Heart right ventricle (tissue), 16 donors: ENCODE data around the gene LRRC2. TPM values are rescaled to one million over a fixed set of nuclear protein-coding genes. Genes with fewer than 3 reads are reported as not detected.

Experiments used
- ATAC-seq, 8 donors: fragments of 200-7000 bp; cut with Tn5 transposase; one replicate each; pipeline ENCODE4 v1.9.1; 2020; ENCODE audit warnings: mild to moderate bottlenecking in 8 of 8, moderate library complexity in 8 of 8, moderate number of reproducible peaks in 1 of 8
- DNase-seq, 2 donors: peaks; one replicate each; pipeline ENCODE4 v3.0.0-alpha.2; 2020
- H3K27ac ChIP-seq, 10 donors: fragments of 200-600 bp; sonication (generic) in 2 of 10; one replicate each; pipeline versions ENCODE4 v1.5.0 to v1.8.0; 2020 to 2022; ENCODE audit warnings: mild to moderate bottlenecking in 3 of 10
- H3K27me3 ChIP-seq, 7 donors: fragments of 200-600 bp; one replicate each; pipeline ENCODE4 v1.8.0; 2021 to 2022; ENCODE audit warnings: mild to moderate bottlenecking in 2 of 7
- H3K36me3 ChIP-seq, 9 donors: fragments of 200-600 bp; sonication (generic) in 1 of 9; one replicate each; pipeline versions ENCODE4 v1.5.0 to v1.8.0; 2020 to 2022; ENCODE audit warnings: mild to moderate bottlenecking in 2 of 9
- H3K4me1 ChIP-seq, 9 donors: fragments of 200-600 bp; sonication (generic) in 1 of 9; one replicate each; pipeline versions ENCODE4 v1.5.0 to v1.8.0; 2020 to 2022; ENCODE audit warnings: mild to moderate bottlenecking in 4 of 9
- H3K4me3 ChIP-seq, 10 donors: fragments of 200-600 bp; sonication (generic) in 2 of 10; one replicate each; pipeline versions ENCODE4 v1.5.0 to v1.8.0; 2020 to 2022; ENCODE audit warnings: mild to moderate bottlenecking in 7 of 10, moderate library complexity in 2 of 10
- H3K9me3 ChIP-seq, 11 donors: fragments of 200-600 bp in 10 of 11; sonication (generic) in 2 of 11; one replicate each; pipeline versions ENCODE4 v1.5.0 to v1.8.0; 2013 to 2022; ENCODE audit warnings: mild to moderate bottlenecking in 2 of 11, control low read depth in 1 of 11, moderate library complexity in 1 of 11
- CTCF ChIP-seq, 9 donors: fragments of 200-600 bp; sonication (generic) in 2 of 9; IDR thresholded peaks; one replicate each; pipeline versions ENCODE4 v1.5.0 to v1.8.0; 2021 to 2022; ENCODE audit warnings: antibody characterized with exemption in 9 of 9, mild to moderate bottlenecking in 5 of 9, moderate library complexity in 1 of 9
- WGBS, 2 donors: extraction: QIAGEN DNeasy Blood & Tissue Kit; methylation state at CpG; one replicate each; pipeline ENCODE4 v1.1.7; 2013; ENCODE audit warnings: inconsistent platforms in 1 of 2; 5-methylcytosine and 5-hydroxymethylcytosine counted together
- intact Hi-C, 10 donors: fragments of 100-400 bp; cut with DNase I; formaldehyde crosslinking; loops; one replicate each; pipeline versions ENCODE4 v1.11.1 to v1.14.2; 2022
- polyA plus RNA-seq, 2 donors: library from polyadenylated mRNA; stranded (reverse); fragments of 200-250 nt; gene quantifications; one replicate each; pipeline ENCODE4 v1.2.3, GENCODE V29; 2013
- total RNA-seq, 10 donors: library from RNA; stranded (reverse); fragmentation: NEBNext Ultra II Directional in 3 of 10; extraction: Animal tissue kit (Norgen Biotek cat#: 25700) in 3 of 10; gene quantifications; one replicate each; pipeline versions ENCODE4 v1.2.1 to v1.2.4, GENCODE V29; 2021 to 2023
- donor health status: Arrhythmogenic right ventricular cardiomyopathy.
- donor health status: ischemic (EF 13 %, LVEDD 7.1; RV severe dilation, severe dysfunction).
- donor health status: healthy with polysubstance abuse.
- donor health status: DM: no; HTN: yes; CAD: no.
- donor health status: DM: no; HTN: no; CAD: no.
- donor health status: ischemic (EF 25% LVEDD 6.9; RV normal size, moderate dysfunction).
- donor health status: ischemic (EF 25% LVEDD 5.7; RV mildly dilated, moderate dysfunction).
- donor health status: healthy.
- donor health status: DM: yes; HTN: yes; CAD: no.
- donor health status: Ischemic cardiomyopathy.
- donor health status: ischemic (EF 35%, LVEDD 5.7; RV mildly dilated, moderate dysfunction).
- donor health status: nonischemic (EF 11% LVEDD 7.7; RV severe dilation, severe dysfunction).
- donor health status: DM: yes; HTN: yes; CAD: no.
- donor health status: PGD.
- donor health status: ischemic (EF 29% LVEDD 5.4; RV normal size, mild dysfunction).
- donor health status: nonischemic (EF 23%, LVEDD 6.1; RV moderate dilation, normal function).

The LRRC2 gene
- total and polyA plus RNA-seq, 12 donors = 10.7 to 163 (median 125) TPM

DNA sequence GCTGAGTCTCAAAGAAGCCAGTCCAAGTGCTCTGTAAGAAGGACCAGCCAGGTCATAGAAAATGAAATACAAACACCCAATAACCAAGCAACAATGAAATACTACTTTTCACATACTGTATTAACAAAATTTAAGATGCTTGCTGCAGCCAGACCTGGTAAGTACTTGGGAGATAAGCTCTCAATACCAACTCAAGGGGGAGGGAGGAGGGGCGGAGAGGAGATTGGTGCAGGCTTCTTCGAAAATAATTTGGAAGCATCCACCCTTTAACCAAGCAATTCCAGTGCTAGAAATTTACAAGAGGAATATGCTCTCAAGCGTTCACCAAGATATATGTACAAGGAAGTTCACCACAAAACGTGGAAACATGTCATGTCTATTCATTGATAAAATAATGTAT lies 7.6 kb upstream of the LRRC2 start:
- H3K4me3 ChIP-seq = no peak overlapping the region
- H3K4me1 ChIP-seq = peaks cover 0 to 17% (median 7%) of the 10 kb centered on the region in 9 donors
- peaks cover 0 to 10% (median 0%) of the 10 kb centered on the region in 11 donors for H3K9me3 ChIP-seq
- TF ChIP-seq CTCF (IDR thresholded peaks at IDR 0.05) = no peak
- no peak overlapping the region for H3K27ac ChIP-seq
- intact Hi-C loops = loop anchor here in 1 of 10 donors (5.0 kb wide), 1 partner anchor 54 kb away; no protein-coding TSS in a partner anchor
- ATAC-seq (no peak), DNase-seq (no peak)
- no peaks in the 10 kb centered on the region for H3K36me3 ChIP-seq
- 57 to 58% methylated on average over 4 of the region's 4 CpGs for WGBS, 2 donors
- H3K27me3 ChIP-seq = peaks cover 0 to 20% (median 6%) of the 10 kb centered on the region in 7 donors

GRCh38 chr3:46571684-46572083 lies 5.6 kb upstream of the LRRC2 start:
- 61 to 66% methylated on average over 3 of the region's 3 CpGs for WGBS, 2 donors
- peaks cover 0 to 11% (median 3%) of the 10 kb centered on the region in 9 donors for H3K4me1 ChIP-seq
- no peaks in the 10 kb centered on the region for H3K36me3 ChIP-seq
- no peak overlapping the region for H3K27ac ChIP-seq
- DNase-seq (no peak), ATAC-seq (no peak)
- no peak overlapping the region for H3K4me3 ChIP-seq
- H3K27me3 ChIP-seq = peaks cover 0 to 16% (median 5%) of the 10 kb centered on the region in 7 donors
- no peak for TF ChIP-seq CTCF (IDR thresholded peaks at IDR 0.05)
- peaks cover 0 to 10% (median 0%) of the 10 kb centered on the region in 11 donors for H3K9me3 ChIP-seq
- intact Hi-C loops = loop anchor here in 1 of 10 donors (5.0 kb wide), 1 partner anchor 56 kb away; no protein-coding TSS in a partner anchor

GRCh38 chr3:46565607-46566039 lies 479 bp downstream of the LRRC2 start:
- WGBS, 2 donors = 2 to 4% methylated on average over 21 of the region's 21 CpGs
- H3K4me3 ChIP-seq = peak overlapping the region; percentile 43 to 77 (median 66)

GRCh38 chr3:46565077-46565476 lies 1.0 kb downstream of the LRRC2 start:
- 38 to 55% methylated on average over 4 of the region's 4 CpGs for WGBS, 2 donors
- ATAC-seq (peak in 5 of 8 donors; percentile 15 to 48 (median 27)), DNase-seq (no peak)
- no peak for TF ChIP-seq CTCF (IDR thresholded peaks at IDR 0.05)
- Histone ChIP-seq H3K9me3 (peaks cover 0 to 14% (median 0%) of the 10 kb centered on the region in 11 donors), H3K27ac (peak overlapping the region; percentile 84 to 98 (median 92)), H3K27me3 (peaks cover 0 to 27% (median 0%) of the 10 kb centered on the region in 7 donors), H3K36me3 (no peaks in the 10 kb centered on the region), H3K4me3 (peak overlapping the region; percentile 43 to 77 (median 66)), H3K4me1 (peaks cover 0 to 51% (median 16%) of the 10 kb centered on the region in 9 donors)
- intact Hi-C loops = loop anchor here in 3 of 10 donors (5.0 to 10.0 kb wide), 4 partner anchors 62 to 130 kb away; partner anchors contain the start of gene ALS2CL (in 1 of the 3)

More at GRCh38 chr3:46565607-46566039, 479 bp downstream of the LRRC2 start:
- intact Hi-C loops = loop anchor here in 3 of 10 donors (5.0 to 10.0 kb wide), 4 partner anchors 62 to 129 kb away; partner anchors contain the start of gene ALS2CL (in 1 of the 3)
- Histone ChIP-seq H3K4me1 (peaks cover 0 to 45% (median 14%) of the 10 kb centered on the region in 9 donors), H3K27ac (peak overlapping the region; percentile 84 to 98 (median 92)), H3K36me3 (no peaks in the 10 kb centered on the region), H3K9me3 (peaks cover 0 to 14% (median 0%) of the 10 kb centered on the region in 11 donors), H3K27me3 (peaks cover 0 to 27% (median 0%) of the 10 kb centered on the region in 7 donors)
- peak; percentile 48 to 53 for DNase-seq
- ATAC-seq = peak; percentile 17 to 59 (median 44)
- peak in 3 of 9 donors; percentile 32 to 35 (median 34) for TF ChIP-seq CTCF (IDR thresholded peaks at IDR 0.05)
